ENCODE results near the gene RARRES1.

The RARRES1 gene

DNA sequence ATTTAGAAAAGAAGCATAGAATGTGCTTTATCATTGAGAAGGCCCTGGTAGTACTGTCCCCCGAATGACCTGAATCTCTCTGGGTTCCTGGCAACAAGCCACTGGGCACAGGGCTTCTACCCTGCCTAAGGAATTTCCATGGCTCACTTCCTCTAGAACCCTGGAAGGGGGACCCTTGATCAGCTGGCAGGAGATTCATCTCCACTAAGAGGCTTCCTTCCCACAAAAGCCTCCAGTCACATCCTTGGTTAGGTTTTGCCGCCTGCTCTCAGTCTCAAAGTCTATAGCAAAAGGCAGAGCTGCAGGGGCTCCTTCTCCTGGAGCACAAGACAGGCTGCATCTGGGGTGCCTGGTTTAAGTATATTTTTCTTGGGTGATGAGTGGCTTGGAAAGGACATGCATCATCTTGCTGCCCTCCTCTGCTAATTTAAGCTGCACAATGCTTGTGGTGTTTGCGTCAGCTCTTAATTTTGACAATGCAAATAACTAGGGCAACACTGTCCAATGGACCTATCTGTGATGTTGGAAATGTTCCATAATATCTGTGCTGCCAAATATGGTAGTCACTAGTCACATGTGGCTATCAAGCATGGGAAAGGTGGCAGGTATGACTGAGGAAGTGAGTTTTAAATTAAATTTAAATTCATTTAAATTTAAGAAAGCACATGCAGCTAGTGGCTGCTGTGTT lies 33.4 kb upstream of the RARRES1 start:
- no peaks in the 10 kb centered on the region for H3K9me3 ChIP-seq (ENCODE audit: insufficient read depth, low read length)
- no peak overlapping the region for H3K9ac ChIP-seq (ENCODE audit: insufficient read length, low read depth)
- no peak for TF ChIP-seq YY1 (IDR thresholded peaks at IDR 0.05; ENCODE audit: insufficient read depth, insufficient read length)
- DNase-seq (ENCODE audit: low read depth, low spot score), result no peak
- no peaks in the 10 kb centered on the region for H3K36me3 ChIP-seq (ENCODE audit: insufficient read depth, insufficient read length, low read length)
- H3K4me3 ChIP-seq (ENCODE audit: insufficient read length, low read depth), result no peak overlapping the region
- H3K4me1 ChIP-seq (ENCODE audit: insufficient read depth, insufficient read length), result peaks cover 2% of the 10 kb centered on the region
- H3K27me3 ChIP-seq (ENCODE audit: insufficient read depth, insufficient read length), result no peaks in the 10 kb centered on the region

DNA sequence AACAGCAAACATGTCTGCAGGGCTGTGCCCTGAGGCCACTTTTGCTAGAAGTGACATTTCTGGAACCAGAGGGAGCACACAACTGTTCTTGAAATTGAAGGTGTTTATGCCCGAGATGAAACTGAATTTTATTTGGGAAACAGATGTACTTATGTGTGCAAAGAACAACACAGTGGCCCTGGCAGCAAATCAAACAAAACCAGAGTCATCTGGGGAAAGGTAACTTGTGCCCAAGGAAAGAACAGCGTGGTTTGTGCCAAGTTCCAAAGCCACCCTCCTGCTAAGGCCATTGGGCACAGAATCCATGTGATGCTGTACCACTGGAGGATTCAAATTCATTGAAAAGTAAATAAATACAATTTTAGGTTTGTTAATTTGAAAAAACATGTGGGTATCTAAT lies 31.2 kb upstream of the RARRES1 start:
- no peak for DNase-seq (ENCODE audit: low read depth, low spot score)
- TF ChIP-seq SUZ12 (IDR thresholded peaks at IDR 0.05; ENCODE audit: extremely low read depth, insufficient read depth, insufficient read length) (no peak), YY1 (IDR thresholded peaks at IDR 0.05; ENCODE audit: insufficient read depth, insufficient read length) (no peak), ZNF274 (IDR thresholded peaks at IDR 0.05; ENCODE audit: low read depth, low read length) (no peak)
- no peak overlapping the region for H3K9ac ChIP-seq (ENCODE audit: insufficient read length, low read depth)
- H3K36me3 ChIP-seq (ENCODE audit: insufficient read depth, insufficient read length, low read length), result no peaks in the 10 kb centered on the region
- no peaks in the 10 kb centered on the region for H3K4me1 ChIP-seq (ENCODE audit: insufficient read depth, insufficient read length)
- no peak overlapping the region for H3K4me3 ChIP-seq (ENCODE audit: insufficient read length, low read depth)
- no peaks in the 10 kb centered on the region for H3K27me3 ChIP-seq (ENCODE audit: insufficient read depth, insufficient read length)
- H3K9me3 ChIP-seq (ENCODE audit: insufficient read depth, low read length), result no peaks in the 10 kb centered on the region

- Histone ChIP-seq H3K4me1 (ENCODE audit: insufficient read depth, insufficient read length) (no peaks in the 10 kb centered on the region), H3K9ac (ENCODE audit: insufficient read length, low read depth) (no peak overlapping the region), H3K27me3 (ENCODE audit: insufficient read depth, insufficient read length) (no peaks in the 10 kb centered on the region), H3K9me3 (ENCODE audit: insufficient read depth, low read length) (no peaks in the 10 kb centered on the region), H3K4me3 (ENCODE audit: insufficient read length, low read depth) (no peak overlapping the region), H3K36me3 (ENCODE audit: insufficient read depth, insufficient read length, low read length) (no peaks in the 10 kb centered on the region)
- no peak for DNase-seq (ENCODE audit: low read depth, low spot score)
- TF ChIP-seq ZNF274 (IDR thresholded peaks at IDR 0.05; ENCODE audit: low read depth, low read length) (no peak), YY1 (IDR thresholded peaks at IDR 0.05; ENCODE audit: insufficient read depth, insufficient read length) (no peak), SUZ12 (IDR thresholded peaks at IDR 0.05; ENCODE audit: extremely low read depth, insufficient read depth, insufficient read length) (no peak)
Observed at GRCh38 chr3:158762701-158763100, 30.4 kb upstream of the RARRES1 start.

DNA sequence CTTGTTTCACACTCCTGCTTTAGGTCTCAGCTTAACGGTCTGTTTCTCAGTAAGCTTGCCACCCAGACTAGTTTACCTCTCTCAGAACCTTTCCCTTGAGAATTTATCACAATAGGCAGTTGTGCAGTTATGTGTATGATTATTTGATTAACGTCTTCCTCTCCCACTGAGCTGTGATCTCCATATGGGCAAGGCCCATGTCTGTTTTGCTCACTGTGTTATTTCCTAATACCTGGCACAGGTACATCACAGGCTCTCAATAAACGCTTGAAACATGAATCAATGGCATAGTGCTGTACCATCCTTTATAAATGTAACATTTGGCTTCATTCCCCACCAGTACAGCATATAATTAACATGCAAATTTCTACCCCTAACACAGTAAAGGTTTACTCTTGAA lies 29.1 kb upstream of the RARRES1 start:
- Histone ChIP-seq H3K4me3 (ENCODE audit: insufficient read length, low read depth) (no peak overlapping the region), H3K27me3 (ENCODE audit: insufficient read depth, insufficient read length) (no peaks in the 10 kb centered on the region), H3K9me3 (ENCODE audit: insufficient read depth, low read length) (no peaks in the 10 kb centered on the region), H3K36me3 (ENCODE audit: insufficient read depth, insufficient read length, low read length) (no peaks in the 10 kb centered on the region), H3K9ac (ENCODE audit: insufficient read length, low read depth) (no peak overlapping the region), H3K4me1 (ENCODE audit: insufficient read depth, insufficient read length) (no peaks in the 10 kb centered on the region)
- TF ChIP-seq ZNF274 (IDR thresholded peaks at IDR 0.05; ENCODE audit: low read depth, low read length), result no peak
- TF ChIP-seq SUZ12 (IDR thresholded peaks at IDR 0.05; ENCODE audit: extremely low read depth, insufficient read depth, insufficient read length), result no peak
- no peak for TF ChIP-seq YY1 (IDR thresholded peaks at IDR 0.05; ENCODE audit: insufficient read depth, insufficient read length)
- no peak for DNase-seq (ENCODE audit: low read depth, low spot score)

- Histone ChIP-seq H3K4me1 (ENCODE audit: insufficient read depth, insufficient read length) (no peaks in the 10 kb centered on the region), H3K9ac (ENCODE audit: insufficient read length, low read depth) (no peak overlapping the region), H3K36me3 (ENCODE audit: insufficient read depth, insufficient read length, low read length) (no peaks in the 10 kb centered on the region), H3K27me3 (ENCODE audit: insufficient read depth, insufficient read length) (no peaks in the 10 kb centered on the region), H3K9me3 (ENCODE audit: insufficient read depth, low read length) (no peaks in the 10 kb centered on the region), H3K4me3 (ENCODE audit: insufficient read length, low read depth) (no peak overlapping the region)
- TF ChIP-seq SUZ12 (IDR thresholded peaks at IDR 0.05; ENCODE audit: extremely low read depth, insufficient read depth, insufficient read length), result no peak
- TF ChIP-seq ZNF274 (IDR thresholded peaks at IDR 0.05; ENCODE audit: low read depth, low read length), result no peak
- TF ChIP-seq YY1 (IDR thresholded peaks at IDR 0.05; ENCODE audit: insufficient read depth, insufficient read length), result no peak
- DNase-seq (ENCODE audit: low read depth, low spot score), result no peak
Observed at GRCh38 chr3:158755421-158755820, 23.2 kb upstream of the RARRES1 start.

GRCh38 chr3:158753854-158754253 lies 21.6 kb upstream of the RARRES1 start:
- H3K27me3 ChIP-seq (ENCODE audit: insufficient read depth, insufficient read length), result no peaks in the 10 kb centered on the region
- no peak overlapping the region for H3K9ac ChIP-seq (ENCODE audit: insufficient read length, low read depth)
- no peak for TF ChIP-seq YY1 (IDR thresholded peaks at IDR 0.05; ENCODE audit: insufficient read depth, insufficient read length)
- TF ChIP-seq ZNF274 (IDR thresholded peaks at IDR 0.05; ENCODE audit: low read depth, low read length), result no peak
- no peak for TF ChIP-seq SUZ12 (IDR thresholded peaks at IDR 0.05; ENCODE audit: extremely low read depth, insufficient read depth, insufficient read length)
- no peaks in the 10 kb centered on the region for H3K9me3 ChIP-seq (ENCODE audit: insufficient read depth, low read length)
- no peak overlapping the region for H3K4me3 ChIP-seq (ENCODE audit: insufficient read length, low read depth)
- H3K4me1 ChIP-seq (ENCODE audit: insufficient read depth, insufficient read length), result no peaks in the 10 kb centered on the region
- H3K36me3 ChIP-seq (ENCODE audit: insufficient read depth, insufficient read length, low read length), result no peaks in the 10 kb centered on the region
- no peak for DNase-seq (ENCODE audit: low read depth, low spot score)

DNA sequence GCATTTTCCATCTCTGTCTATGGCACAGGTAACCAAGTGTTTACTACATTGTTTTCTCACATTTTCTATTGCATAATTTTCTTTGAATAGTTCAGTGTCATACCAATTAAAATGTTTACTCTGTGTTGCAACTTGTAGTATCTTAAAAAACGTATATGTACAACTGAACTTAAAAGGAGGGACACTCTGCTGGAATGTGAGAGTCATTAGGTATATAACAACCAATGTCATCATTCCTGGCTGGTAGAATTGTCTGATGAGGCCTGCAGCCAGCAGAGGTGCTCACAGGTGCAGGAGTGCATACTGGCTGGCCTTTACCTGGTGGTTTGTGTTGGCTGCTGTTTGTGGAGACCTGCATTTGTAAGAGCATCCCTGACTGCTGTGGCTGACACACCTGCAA lies 19.1 kb upstream of the RARRES1 start:
- no peak for TF ChIP-seq SUZ12 (IDR thresholded peaks at IDR 0.05; ENCODE audit: extremely low read depth, insufficient read depth, insufficient read length)
- TF ChIP-seq ZNF274 (IDR thresholded peaks at IDR 0.05; ENCODE audit: low read depth, low read length), result no peak
- TF ChIP-seq YY1 (IDR thresholded peaks at IDR 0.05; ENCODE audit: insufficient read depth, insufficient read length), result no peak
- H3K36me3 ChIP-seq (ENCODE audit: insufficient read depth, insufficient read length, low read length), result no peaks in the 10 kb centered on the region
- H3K9ac ChIP-seq (ENCODE audit: insufficient read length, low read depth), result no peak overlapping the region
- DNase-seq (ENCODE audit: low read depth, low spot score), result no peak
- H3K9me3 ChIP-seq (ENCODE audit: insufficient read depth, low read length), result no peaks in the 10 kb centered on the region
- H3K4me3 ChIP-seq (ENCODE audit: insufficient read length, low read depth), result no peak overlapping the region
- H3K4me1 ChIP-seq (ENCODE audit: insufficient read depth, insufficient read length), result no peaks in the 10 kb centered on the region
- H3K27me3 ChIP-seq (ENCODE audit: insufficient read depth, insufficient read length), result no peaks in the 10 kb centered on the region
